Stimulated activated naive CD8-positive, alpha-beta T cell treated with anti-CD3 and anti-CD28 coated beads, Interleukin-15, Interleukin-2, amounts not matched to agents 100 U/mL and 50 U/mL, for 24 hours (primary cell): Measurements from ENCODE around the gene GNG14.
"Not testable (repeated sequence)": the region's sequence is repeated elsewhere in the genome, so short reads cannot be mapped to it uniquely, and the experiment has no call there.

Source experiments
- ATAC-seq: fragments of 150-1000 bp; cut with Tn5 transposase; one replicate; pipeline ENCODE4 v1.10.0; 2021
- DNase-seq: peaks from one replicate; pipeline ENCODE4 v3.0.0; 2021

The GNG14 gene

DNA sequence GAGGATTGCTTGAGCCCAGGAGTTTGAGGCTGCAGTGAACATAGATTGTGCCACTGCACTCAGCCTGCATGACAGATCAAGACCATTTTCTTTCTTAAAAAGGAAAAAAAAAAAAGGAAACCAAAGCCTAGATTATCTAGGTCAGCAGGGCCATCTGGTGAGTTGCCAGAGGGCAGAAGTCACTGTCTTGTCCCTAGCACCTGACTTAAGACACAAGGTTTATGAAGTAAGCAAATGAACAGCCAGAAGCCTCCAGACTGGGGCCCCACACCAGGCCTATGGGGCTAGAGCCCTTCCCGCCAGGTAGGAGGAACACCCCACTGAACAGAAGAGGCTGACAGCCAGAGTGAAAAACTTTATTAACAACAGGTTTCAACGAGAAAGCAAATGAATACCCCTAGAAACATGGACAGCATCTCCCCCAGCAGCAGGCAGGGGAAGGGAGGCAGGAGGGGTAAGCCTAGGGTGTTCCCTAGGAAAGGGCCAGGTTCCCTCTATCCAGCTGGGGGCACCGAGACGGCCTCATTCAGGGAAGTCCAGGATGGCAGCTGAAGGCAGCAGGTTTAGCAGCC is 20.0 kb upstream of the GNG14 start:
- DNase-seq (no peak), ATAC-seq (no peak)

DNA sequence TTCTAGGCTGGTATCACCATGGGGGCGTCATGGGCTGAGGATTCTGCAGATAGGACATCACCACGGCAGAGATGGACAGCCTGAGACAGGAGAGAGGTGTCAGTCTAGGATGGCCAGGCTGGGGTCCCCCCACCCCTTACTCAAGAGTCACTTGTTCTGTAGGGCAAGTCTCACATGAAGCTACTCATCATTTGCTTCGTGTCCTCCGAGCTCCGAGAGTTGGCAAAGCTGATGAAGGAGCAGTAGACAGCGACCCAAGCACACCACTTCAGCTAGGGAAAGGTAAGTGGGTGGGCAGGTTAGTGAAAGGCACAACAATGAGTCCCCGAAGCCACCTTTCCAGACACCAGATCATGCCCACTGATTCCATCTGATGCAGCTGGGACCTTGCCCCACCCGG is 19.5 kb upstream of the GNG14 start:
- ATAC-seq (no peak), DNase-seq (no peak)

DNA sequence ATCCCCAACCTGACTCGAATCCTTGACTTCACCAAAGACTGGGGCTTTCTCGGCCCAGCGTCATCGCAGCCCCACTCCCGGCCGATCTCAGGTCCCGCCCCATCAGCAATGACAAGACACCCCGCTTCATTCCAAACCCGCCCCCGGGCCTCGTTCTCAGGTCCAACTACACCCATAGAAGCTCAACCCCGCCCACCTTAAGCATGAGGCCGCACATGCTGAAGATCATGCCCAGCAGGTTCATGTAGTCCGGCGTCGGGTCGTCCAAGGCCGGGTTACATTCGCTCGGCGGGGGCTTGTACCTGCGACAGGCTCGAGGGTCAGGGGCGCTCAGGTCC is 18.9 kb upstream of the GNG14 start:
- ATAC-seq, result no peak
- peak; percentile 71 for DNase-seq

DNA sequence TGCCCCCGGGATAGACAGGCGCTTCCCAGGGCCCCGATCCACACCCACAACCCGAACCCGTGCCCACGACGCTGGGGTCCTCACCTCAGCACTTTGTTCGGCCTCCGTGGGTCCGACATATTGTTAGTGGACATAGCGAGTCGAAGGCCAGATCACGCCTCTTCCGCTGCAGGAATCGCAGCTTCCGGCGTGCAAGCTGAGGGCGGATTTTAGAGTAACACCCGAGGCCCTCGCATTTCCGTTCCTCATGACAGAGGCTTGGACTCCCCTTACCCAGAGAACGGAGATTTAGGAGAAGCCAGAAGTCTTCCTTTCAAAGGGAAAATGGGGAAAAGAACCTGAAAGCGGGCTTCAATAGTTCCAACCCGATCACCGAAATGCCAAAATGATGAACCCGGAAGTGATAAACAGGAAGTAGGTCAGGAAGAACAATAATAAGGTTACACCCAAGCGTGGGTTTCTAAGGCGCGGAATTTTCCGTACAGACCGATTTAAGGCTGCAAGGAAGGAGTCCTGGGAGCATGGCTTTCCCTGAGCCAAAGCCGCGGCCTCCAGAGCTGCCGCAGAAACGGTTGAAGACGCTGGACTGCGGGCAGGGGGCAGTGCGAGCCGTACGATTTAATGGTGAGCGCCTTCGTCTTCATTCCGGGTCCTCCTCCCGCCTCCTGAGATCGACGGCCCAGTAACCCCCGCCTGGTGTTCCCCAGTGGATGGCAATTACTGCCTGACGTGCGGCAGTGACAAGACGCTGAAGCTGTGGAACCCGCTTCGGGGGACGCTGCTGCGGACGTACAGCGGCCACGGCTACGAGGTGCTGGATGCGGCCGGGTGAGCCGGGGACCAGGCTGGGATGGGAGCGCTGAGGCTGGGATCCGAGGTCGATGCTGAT is 18.3 kb upstream of the GNG14 start:
- ATAC-seq (peak; percentile 20), DNase-seq (peak; percentile 79)

DNA sequence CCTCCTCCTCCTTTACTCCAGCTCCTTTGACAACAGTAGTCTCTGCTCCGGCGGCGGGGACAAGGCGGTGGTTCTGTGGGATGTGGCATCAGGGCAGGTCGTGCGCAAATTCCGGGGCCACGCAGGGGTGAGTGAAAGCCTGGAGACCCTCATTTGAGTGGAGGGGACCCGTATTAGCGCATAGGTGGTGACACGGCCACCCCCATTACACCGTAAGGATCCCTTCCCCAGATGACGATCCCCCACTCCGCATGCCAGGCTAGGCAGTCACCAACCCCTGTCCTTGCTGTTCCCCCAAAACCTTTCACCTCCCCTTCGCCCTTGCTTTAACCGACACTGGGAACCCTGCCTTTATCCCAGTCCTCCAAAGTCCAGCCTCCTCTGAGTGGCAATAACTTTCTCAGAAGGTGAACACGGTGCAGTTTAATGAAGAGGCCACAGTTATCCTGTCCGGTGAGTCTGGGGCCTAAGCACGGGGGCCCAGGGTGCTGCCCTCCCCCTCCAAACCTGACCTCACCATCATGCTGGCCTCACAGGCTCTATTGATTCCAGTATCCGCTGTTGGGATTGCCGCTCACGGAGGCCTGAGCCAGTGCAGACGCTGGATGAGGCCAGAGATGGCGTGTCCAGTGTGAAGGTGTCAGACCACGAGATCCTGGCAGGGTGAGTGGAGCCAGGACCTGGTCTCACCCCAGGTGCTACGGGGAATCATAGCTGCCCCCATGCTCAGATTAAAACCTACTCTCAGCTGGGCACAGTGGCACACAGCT is 17.5 kb upstream of the GNG14 start:
- DNase-seq (no peak), ATAC-seq (no peak)

DNA sequence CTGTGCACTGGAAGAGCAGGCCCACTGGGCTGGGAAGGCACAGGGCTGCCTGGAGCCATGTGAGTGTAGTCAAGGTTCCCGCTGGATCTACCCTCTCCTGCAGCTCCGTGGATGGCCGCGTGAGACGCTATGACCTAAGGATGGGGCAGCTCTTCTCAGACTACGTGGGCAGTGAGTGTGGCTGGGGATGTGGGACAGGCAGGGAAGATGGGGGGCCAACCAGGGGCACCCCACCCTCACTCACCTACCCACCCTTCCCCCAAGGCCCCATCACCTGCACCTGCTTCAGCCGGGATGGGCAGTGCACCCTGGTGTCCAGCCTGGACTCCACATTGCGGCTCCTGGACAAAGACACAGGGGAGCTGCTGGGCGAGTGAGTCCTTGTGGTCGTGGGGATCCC is 15.1 kb upstream of the GNG14 start:
- DNase-seq (no peak), ATAC-seq (no peak)

DNA sequence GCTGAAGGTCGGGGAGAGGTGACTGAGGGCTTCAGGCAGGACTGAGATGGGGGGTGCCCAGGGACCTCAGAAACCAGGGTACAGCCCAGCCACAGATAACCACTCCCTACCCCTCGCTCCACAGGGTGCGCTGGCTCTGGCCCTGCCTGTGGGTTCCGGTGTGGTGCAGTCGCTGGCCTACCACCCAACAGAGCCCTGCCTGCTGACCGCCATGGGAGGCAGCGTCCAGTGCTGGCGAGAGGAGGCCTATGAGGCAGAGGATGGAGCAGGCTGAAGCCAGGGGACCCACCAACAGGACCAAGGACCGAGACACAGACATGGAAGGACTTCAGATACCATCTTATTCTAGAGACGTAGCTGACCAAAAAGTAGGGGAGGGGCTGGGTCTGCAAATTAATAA is 12.4 kb upstream of the GNG14 start:
- no peak for DNase-seq
- ATAC-seq, result no peak

DNA sequence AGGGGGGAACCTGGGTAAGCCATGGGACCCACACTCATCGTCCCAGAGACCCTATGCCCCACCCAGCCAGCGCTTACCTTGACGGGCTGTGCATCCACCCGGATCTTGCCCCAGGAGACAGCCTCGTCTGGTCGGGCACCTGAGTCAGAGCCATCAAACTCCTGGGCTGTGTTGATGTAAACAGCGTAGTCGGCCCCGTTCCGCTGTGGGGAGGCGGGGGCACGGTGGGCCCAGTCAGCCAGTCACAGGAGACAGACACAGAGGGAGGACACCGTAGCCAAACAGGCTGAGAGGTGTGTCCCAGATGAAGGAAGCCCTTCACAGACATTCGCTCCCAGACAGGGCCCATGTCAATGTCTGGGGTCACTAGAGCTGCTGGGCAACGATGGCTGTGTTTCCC is 11.9 kb upstream of the GNG14 start:
- no peak for ATAC-seq

DNA sequence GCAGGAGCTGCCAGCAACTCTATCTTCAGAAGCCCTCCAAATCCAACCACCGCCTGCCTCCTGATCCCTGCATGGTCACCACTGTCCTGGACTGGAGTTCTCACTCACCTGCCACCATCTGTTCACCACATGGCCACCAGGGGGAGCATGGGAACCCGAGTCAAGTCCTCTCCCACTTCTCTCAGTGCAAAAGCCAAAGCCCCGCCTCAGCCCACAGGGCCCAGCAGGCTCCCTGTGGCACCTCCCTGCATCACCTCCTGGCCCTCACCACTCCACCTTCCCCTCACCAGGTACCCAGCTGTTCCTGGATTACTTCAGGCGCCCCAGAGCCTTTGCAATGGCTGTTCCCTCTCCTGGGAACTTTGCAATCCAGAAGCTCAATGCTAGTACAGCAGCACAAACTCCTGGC is 11.4 kb upstream of the GNG14 start:
- ATAC-seq (peak; percentile 51), DNase-seq (peak; percentile 95)

More for the DNA sequence above, 11.9 kb upstream of the GNG14 start:
- DNase-seq, result no peak

DNA sequence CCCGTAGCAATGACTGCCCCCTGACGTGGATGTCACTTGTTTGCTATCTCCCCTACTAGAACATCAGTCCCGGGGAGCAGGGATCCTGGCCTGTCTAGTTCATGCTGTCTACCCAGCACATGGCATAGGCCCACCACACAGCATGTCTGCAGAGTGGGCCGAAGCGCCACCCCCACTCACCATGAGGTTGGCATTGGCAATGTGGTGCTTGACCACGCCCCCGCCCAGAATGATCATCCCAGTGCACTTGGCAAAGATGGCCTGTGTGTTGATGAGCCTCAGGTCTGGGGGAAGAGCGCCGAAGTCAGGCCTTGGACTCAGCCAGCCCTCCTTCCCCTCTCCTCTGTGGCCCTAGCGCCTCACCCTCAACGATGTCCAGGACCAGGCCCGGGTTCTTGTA is 10.9 kb upstream of the GNG14 start:
- ATAC-seq, result no peak
- no peak for DNase-seq

DNA sequence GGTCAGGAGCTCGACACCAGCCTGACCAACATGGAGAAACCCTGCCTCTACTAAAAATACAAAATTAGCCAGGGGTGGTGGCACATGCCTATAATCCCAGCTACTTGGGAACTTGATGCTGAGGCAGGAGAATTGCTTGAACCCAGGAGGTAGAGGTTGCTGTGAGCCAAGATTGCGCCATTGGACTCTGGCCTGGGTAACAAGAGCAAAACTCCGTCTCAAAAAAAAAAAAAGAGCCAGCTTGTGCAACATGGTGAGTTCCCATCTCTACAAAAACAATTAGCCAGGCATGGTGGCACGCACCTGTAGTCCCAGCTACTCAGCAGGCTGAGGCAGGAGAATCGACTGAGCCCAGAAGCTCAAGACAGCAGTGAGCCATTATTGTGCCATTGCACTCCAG is 9.8 kb upstream of the GNG14 start:
- not testable (repeated sequence) for DNase-seq, ATAC-seq

DNA sequence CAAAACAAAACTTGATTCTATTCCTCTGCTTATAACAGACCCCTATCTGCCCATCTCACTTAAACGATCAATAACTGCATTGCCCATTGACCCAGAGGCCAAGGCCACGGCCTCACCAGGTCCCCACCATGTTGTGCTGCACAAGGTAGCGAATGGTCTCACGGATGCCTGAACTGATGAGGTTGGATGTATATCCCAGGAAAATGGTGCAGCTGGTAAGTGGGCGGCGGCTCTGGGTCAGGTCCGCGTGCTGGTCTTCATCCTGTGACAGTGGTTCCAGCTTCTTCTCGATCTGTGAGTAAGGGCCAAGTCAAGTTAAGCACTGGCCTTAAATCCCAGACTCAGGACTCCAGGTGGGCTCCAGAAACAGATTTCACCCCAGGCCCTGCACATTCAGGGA is 7.8 kb upstream of the GNG14 start:
- DNase-seq (no peak), ATAC-seq (no peak)

DNA sequence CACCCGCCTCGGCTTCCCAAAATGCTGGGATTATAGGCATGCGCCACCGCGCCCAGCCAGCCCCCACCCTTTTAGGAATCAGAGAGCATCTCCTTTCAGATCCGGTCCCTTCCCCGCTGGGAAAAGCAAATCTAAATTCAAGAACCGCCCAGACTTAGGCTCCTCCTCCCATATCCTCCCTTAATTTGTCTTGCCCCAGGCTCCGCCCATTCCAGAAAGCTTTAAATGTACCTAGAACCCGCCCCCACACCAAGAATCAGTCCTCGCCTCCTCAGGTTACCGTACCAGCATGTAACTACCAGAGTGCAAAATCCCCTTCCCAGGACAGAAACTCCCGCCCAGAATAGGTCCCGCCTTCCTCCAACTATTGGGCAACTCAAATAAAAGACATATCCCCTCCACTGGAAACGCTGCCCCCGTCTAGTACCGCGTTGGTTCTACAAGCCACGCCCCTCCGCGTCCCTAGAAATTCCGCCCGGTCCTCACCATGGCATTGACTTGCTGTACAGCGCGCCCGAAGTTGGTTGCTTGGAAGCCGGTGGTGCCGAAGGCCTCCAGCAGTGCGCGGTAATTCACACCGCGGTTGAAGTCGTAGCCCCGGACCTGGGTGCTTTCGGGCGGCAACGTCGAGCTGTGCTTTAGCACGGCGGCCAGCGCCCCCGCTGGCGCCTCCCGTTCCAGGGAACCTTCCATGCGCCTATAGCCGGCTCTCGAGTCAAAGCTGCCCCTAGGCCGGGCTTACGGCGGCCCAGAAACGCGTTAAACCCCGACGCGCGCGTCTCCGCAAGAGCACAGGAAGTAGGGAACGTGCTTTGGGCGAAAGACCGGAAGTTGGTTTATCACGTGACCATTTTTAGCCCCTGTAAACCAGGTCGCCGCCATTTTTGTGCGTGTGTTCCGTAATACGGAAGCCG is 6.5 kb upstream of the GNG14 start, which contains the start of gene DHPS:
TSS of gene DHPS (minus strand) at position 807 of the 914 bp plus-strand sequence. CDS start at position 693, 114 bp downstream.
- DNase-seq, result peak; percentile 89
- ATAC-seq, result peak; percentile 93

DNA sequence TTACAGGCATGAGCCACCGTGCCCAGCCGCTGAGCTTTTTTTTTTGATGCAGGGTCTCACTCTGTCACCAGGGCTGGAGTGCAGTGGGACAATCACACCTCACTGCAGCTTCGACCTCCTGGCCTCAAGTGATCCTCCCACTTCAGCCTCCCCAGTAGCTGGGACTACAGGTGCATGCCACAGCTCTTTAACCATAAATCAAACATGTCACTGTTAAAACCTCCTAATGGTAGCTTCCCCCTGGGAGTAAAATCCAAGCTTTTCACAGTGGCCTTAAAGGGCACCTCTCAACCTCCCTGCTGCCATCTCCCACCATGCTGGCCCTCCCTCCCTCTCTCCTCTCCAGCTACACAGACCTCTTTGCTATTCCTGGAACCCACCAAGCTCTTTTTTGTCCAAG is 2.0 kb upstream of the GNG14 start:
- no peak for ATAC-seq

DNA sequence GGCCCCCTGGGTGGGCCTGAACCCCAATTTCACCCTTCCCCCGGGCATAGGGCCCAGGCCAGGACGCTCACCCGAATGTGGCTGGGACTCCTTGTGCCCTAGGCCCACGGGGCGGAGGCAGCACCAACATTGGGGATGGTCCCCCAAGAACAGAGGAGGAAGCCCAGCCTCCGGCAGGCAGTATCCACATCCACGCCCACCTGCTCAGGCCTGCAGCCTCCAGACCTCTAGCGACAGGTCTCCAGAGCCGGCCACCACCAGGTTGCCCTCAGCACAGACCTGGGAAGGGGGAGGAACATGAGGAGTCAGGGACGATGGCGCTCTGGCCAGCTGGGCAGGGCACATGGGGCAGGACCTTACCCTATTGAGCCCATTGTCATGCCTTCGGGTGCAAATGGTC is 1.2 kb downstream of the GNG14 start:
- no peak for DNase-seq
- no peak for ATAC-seq

More for the DNA sequence above, 2.0 kb upstream of the GNG14 start:
- DNase-seq, result no peak

DNA sequence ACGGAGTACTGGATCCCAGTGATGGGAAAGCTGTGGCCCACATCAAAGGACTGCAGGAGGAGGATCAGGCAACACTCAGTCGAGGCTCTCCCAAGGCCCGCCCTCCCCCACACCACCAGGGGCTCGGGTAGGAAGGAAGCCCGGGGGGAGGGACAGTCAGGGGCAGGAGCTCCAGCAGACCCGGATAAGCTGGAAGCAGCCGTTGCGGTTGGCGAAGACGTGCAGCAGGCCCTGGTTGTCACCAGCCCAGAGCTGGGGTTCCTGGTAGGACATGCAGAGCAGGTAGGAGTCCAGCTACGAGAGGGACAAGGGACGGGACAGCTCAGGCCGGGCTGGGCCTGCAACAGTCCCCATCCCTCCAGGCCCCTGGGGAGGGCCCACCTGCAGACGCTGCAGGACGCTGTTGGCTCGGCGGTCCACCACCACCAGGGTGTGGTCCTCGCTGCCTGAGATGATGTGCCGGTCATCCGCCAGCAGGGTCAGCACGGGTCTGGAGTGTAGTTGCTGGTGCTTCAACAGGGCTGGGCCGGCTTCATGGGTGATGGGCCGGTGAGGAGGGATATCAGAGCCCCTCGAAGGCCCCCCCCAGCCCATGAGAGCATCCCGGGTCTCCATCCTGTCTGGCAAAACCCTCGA is 1.9 kb downstream of the GNG14 start:
- ATAC-seq, result no peak
- no peak for DNase-seq

DNA sequence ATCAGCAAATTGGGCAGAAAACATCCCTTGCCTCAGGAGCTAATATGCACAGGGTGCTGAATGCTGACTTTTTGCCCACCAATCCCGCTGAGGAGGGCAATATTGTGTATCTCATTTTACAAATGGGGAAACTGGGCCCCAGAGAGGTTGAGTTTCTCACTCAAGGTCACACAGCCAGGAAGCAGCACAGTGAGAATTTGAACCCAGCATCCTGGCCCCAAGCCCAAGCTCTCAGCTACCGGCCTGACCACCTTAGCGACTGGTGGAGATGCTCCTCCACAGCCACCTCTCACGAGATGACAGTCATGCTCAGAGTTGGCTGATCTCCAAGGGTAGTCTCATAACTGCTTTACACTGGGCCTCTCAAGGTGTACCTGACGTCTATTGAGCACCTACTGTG is 5.2 kb downstream of the GNG14 start:
- ATAC-seq (no peak), DNase-seq (no peak)

DNA sequence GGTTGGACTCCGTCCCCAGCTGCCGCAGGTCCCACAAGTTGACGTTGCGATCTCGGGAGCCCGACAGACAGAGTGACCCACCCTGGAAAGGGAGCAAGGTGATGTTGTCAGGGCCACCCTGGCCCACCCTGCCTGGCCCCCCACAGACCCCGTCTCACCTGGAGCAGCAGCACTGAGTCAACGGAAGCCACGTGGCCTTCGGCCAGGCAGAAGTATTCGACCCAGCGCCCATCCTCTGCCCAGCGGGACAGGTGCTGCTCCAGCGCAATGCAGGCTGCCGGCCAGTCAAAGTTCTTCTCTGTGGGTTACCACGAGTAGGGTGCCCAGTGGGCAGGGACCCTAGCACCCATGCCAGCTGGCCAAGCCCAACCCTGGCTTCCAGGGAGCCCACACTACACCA is 6.8 kb downstream of the GNG14 start:
- ATAC-seq (no peak), DNase-seq (no peak)

DNA sequence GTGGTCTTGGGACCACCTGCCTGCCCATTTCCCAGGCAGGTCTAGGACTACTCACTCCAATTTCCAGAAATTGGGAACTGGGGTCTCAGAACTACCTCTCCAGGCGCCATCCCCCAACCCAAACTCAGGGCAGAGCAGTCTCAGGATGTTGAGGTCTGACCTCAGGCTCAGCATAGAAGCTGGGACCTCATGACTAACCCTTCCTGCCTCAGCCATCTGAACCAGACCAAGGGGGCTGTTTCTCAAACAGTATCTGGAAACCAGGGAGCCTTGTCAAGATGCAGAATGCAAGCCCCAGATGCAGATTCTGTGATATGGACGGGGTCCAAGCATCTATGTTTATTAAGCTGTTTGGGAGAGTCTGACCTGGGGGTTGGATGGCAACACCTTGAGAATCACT is 7.3 kb downstream of the GNG14 start:
- no peak for ATAC-seq

DNA sequence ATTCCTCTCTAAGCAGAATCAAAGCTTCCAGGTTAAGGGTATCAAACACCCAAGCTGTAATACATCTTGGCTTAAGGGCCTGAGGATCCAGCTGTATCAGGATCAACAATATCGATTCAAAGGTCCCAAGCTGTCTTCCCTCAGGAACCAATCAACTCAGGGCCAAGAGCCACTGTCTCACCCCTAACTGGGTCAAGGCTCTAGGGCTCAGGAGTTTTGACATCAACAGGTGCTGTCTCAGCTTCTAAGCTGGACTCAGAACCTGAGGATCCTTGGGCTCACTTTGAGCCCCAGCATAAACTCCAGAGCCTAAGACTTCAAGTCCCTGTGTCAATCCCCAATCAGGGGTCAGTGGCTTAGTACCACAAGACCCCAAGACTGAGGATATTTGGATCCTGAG is 7.7 kb downstream of the GNG14 start:
- no peak for DNase-seq

More for the DNA sequence above, 7.3 kb downstream of the GNG14 start:
- DNase-seq, result no peak

DNA sequence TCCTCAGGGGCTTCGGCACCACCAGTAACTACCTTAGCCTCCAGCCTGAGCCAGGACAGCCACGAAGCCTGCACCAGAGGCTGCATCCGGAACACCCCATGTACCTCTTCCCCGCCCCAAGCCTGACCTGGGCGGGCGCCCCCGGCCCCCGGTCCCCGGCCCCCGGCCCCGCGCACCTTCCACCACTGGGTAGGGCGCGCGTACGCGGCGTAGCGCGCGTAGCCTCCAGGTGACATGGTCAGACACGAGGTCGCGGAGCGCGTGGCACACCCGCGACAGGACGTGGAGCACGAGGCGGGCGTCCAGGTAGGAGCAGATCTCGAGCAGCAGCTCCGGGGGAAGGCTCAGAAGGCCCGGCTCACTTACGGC is 8.2 kb downstream of the GNG14 start:
- ATAC-seq (peak; percentile 11), DNase-seq (no peak)

More for the DNA sequence above, 7.7 kb downstream of the GNG14 start:
- no peak for ATAC-seq
